Type B pancreatic cell (in vitro differentiated cells): ENCODE data around the gene EID1. TPM values are rescaled to one million over a fixed set of nuclear protein-coding genes. Genes with fewer than 3 reads are reported as not detected.

Source experiments
- DNase-seq: peaks from one replicate; pipeline ENCODE4 v3.0.0; 2021; ENCODE audit warnings: mixed read lengths; ENCODE audit not compliant: unreplicated experiment; ENCODE audit errors: extremely low spot score
- H3K27ac Mint-ChIP-seq: 2 replicates; pipeline ENCODE4 v1.8.0; 2021; ENCODE audit warnings: mild to moderate bottlenecking, mixed read lengths
- H3K27me3 Mint-ChIP-seq: 2 replicates; pipeline ENCODE4 v1.8.0; 2021; ENCODE audit warnings: mixed read lengths
- H3K36me3 Mint-ChIP-seq: 2 replicates; pipeline ENCODE4 v1.8.0; 2021; ENCODE audit warnings: mixed read lengths
- H3K4me1 Mint-ChIP-seq: one replicate; pipeline ENCODE4 v1.8.0; 2021; ENCODE audit warnings: mixed read lengths; ENCODE audit not compliant: unreplicated experiment
- H3K4me3 Mint-ChIP-seq: 2 replicates; pipeline ENCODE4 v1.8.0; 2021; ENCODE audit warnings: mild to moderate bottlenecking, mixed read lengths
- H3K9me3 Mint-ChIP-seq: 2 replicates; pipeline ENCODE4 v1.8.0; 2021; ENCODE audit warnings: mixed read lengths
- total RNA-seq: library from RNA; stranded (reverse); gene quantifications from 2 replicates; pipeline ENCODE4 v1.2.1, GENCODE V29; 2021; ENCODE audit warnings: low replicate concordance
- TF ChIP-seq, protein P1 (sequence below): fragments of 200-600 bp; sonication (generic); conservative IDR thresholded peaks from 2 replicates; pipeline ENCODE4 v1.5.0; 2021; ENCODE audit warnings: antibody characterized with exemption, mild to moderate bottlenecking

The EID1 gene
- total RNA-seq, 1 donor from 2014 or later: 164 TPM

DNA sequence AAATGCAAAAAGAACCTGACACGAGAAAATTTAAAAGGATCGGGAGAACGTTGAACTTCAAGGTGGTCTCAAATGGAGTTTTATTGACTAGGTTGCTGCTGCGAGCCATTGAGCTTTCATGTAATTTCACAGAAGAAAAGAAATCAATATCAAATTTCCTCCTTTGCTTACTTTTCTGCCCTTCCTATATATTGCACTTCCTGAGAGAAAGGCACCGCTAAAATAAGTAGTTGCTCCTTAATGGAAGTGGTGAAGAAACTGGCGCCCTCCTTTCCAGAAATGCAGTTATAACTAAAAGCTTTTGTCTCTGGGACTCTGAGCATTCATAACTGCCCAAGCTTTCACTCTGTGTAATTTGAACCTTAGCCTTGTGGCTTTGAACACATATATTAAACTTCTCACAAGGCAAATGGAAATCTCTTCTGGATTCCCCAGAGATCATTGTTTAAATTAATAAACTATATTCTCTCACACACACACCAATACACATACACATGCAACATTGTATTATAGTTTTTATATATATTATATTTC is 13.4 kb downstream of the EID1 start:
- Mint-ChIP-seq H3K9me3 (no peaks in the 10 kb centered on the region), H3K4me1 (peaks cover 14% of the 10 kb centered on the region), H3K4me3 (peak overlapping the region; percentile 14), H3K27ac (peak overlapping the region; percentile 13), H3K36me3 (no peaks in the 10 kb centered on the region), H3K27me3 (no peaks in the 10 kb centered on the region)
- DNase-seq: no peak
- TF ChIP-seq, protein P1, sequence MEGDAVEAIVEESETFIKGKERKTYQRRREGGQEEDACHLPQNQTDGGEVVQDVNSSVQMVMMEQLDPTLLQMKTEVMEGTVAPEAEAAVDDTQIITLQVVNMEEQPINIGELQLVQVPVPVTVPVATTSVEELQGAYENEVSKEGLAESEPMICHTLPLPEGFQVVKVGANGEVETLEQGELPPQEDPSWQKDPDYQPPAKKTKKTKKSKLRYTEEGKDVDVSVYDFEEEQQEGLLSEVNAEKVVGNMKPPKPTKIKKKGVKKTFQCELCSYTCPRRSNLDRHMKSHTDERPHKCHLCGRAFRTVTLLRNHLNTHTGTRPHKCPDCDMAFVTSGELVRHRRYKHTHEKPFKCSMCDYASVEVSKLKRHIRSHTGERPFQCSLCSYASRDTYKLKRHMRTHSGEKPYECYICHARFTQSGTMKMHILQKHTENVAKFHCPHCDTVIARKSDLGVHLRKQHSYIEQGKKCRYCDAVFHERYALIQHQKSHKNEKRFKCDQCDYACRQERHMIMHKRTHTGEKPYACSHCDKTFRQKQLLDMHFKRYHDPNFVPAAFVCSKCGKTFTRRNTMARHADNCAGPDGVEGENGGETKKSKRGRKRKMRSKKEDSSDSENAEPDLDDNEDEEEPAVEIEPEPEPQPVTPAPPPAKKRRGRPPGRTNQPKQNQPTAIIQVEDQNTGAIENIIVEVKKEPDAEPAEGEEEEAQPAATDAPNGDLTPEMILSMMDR: no peak

DNA sequence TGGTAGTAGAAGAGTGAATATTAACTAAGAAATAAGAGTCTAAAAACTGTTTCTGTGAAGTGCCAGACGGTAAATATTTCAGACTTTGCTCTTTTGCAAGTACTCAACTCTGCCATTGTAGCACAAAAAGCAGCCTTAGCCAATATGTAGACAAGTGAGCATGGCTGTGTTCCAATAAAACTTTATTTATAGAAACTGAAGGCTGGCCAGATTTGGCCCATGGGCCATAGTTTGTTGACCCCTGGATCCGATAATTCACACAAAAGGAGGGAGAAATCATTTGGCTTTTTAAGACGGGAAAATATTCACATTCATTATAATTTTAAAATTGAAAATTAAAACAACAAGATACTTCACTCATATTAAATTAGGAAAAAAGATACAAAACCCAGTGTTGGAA is 15.4 kb downstream of the EID1 start:
- Mint-ChIP-seq H3K4me3 (no peak overlapping the region), H3K27ac (no peak overlapping the region), H3K9me3 (no peaks in the 10 kb centered on the region), H3K27me3 (no peaks in the 10 kb centered on the region), H3K36me3 (no peaks in the 10 kb centered on the region), H3K4me1 (peaks cover 33% of the 10 kb centered on the region)
- TF ChIP-seq, protein P1: no peak
- DNase-seq: no peak

DNA sequence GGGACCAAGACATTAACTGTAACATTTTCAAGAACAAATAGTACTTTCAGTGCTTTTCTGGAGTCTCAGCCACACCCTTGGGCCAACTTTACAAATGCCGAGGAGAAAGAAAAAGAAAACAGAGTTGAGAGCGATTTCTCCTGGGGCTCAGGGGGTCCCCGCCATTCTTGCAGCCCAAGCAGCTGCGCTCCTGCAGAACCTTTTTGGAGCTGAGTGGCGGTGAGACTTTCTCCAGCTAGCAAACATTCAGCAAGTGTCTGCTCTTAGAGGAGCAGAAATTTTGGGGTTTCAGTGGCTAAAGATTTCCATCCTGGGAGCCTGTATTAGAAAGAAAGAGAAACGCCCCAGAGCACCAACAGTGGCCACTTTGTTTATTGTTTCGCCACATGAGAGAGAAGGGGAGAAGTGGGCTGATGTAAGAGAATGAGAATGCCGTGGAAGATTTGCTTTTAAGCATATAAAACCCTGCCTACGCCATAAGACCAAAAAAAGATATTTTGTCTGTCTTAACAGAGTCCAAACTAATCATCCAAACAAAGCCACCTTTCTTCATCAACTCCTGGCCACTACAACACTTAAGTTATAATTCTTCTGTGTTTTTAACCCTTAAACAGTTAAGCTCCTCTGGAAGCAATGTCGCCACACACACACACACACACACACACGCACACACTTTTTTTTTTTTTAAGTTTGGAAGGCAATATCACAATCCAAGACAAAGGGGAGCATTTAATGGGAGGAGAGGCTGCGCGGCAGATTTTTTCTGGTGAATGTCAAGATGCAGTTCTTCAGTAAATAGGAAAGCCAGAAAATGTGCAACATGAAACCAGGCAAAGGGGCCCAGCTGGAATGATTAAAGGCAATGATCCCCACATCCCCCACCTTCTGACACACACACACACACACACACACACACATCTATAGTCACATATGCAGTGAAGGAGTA is 19.2 kb downstream of the EID1 start:
- Mint-ChIP-seq H3K27me3 (no peaks in the 10 kb centered on the region), H3K4me3 (peak overlapping the region; percentile 75), H3K36me3 (no peaks in the 10 kb centered on the region), H3K9me3 (no peaks in the 10 kb centered on the region), H3K4me1 (peaks cover 29% of the 10 kb centered on the region), H3K27ac (peak overlapping the region; percentile 91)
- TF ChIP-seq, protein P1: no peak
- DNase-seq: no peak

DNA sequence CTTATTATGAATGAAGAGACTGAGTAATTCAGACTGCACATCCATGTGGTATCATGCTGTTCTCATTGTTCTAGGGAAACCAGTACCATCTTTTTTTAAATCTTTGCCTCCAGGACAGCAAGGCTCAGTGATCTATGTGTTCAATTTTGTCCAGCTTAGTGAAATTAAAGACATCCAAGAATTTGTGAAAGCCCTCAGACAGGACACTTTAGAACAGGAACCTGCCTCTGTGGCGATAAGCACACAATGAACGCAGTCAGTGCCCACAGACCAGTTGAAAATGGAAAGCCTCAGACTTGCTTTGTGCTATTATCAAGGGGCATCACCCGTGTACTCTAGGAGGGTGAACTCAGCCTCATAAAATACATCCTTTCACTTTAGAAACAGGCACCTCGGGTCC is 20.1 kb downstream of the EID1 start:
- TF ChIP-seq, protein P1: no peak
- Mint-ChIP-seq H3K4me3 (peak overlapping the region; percentile 75), H3K9me3 (no peaks in the 10 kb centered on the region), H3K27me3 (no peaks in the 10 kb centered on the region), H3K36me3 (no peaks in the 10 kb centered on the region), H3K4me1 (peaks cover 34% of the 10 kb centered on the region), H3K27ac (peak overlapping the region; percentile 91)
- DNase-seq: no peak

DNA sequence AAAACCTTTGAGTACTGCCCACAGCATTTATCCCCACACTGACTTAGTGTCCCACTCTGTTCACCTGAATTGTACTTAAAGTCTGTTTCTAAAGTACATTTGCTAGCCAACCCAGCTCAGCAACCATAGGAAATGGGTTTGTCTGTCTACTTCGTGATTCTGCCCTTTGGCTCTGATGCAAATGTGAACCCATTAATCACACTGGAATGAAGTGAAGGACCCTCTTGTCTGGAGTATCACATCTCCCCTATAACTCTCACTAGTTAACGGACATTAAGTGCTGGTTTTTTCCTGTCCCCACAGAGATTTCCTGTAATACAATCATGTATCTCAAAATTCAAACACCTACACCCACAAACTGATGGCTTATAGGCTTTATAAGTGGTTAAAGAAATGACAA is 20.5 kb downstream of the EID1 start:
- peaks cover 34% of the 10 kb centered on the region for H3K4me1 Mint-ChIP-seq
- peak overlapping the region; percentile 8 for H3K4me3 Mint-ChIP-seq
- no peak for DNase-seq
- H3K27me3 Mint-ChIP-seq: no peaks in the 10 kb centered on the region
- H3K27ac Mint-ChIP-seq: peak overlapping the region; percentile 91
- no peaks in the 10 kb centered on the region for H3K9me3 Mint-ChIP-seq
- no peaks in the 10 kb centered on the region for H3K36me3 Mint-ChIP-seq
- TF ChIP-seq, protein P1: no peak
